HG02885 (cell line): ENCODE results near the gene WFDC1.
"Not testable (repeated sequence)": the region's sequence is repeated elsewhere in the genome, so short reads cannot be mapped to it uniquely, and the experiment has no call there.

Experiments used
- ATAC-seq: cut with Tn5 transposase; IDR thresholded peaks from one replicate; pipeline ENCODE4 v1.9.1; 2021; ENCODE audit warnings: mild to moderate bottlenecking; ENCODE audit not compliant: unreplicated experiment, poor library complexity

The WFDC1 gene

GRCh38 chr16:84324434-84325262, 30.0 kb downstream of the WFDC1 start:
- no peak for ATAC-seq

- ATAC-seq = no peak
Measured at GRCh38 chr16:84326545-84326944, 31.9 kb downstream of the WFDC1 start.

- no peak for ATAC-seq
Measured at GRCh38 chr16:84327926-84328505, 33.3 kb downstream of the WFDC1 start.

GRCh38 chr16:84329016-84329415, 34.3 kb downstream of the WFDC1 start:
- no peak for ATAC-seq

GRCh38 chr16:84329843-84330684, 35.4 kb downstream of the WFDC1 start:
- no peak for ATAC-seq

GRCh38 chr16:84330685-84331050, 36.0 kb downstream of the WFDC1 start:
- ATAC-seq = no peak

GRCh38 chr16:84331998-84332780, 37.5 kb downstream of the WFDC1 start:
- no peak for ATAC-seq

GRCh38 chr16:84332975-84333684, 38.5 kb downstream of the WFDC1 start:
- ATAC-seq = no peak

GRCh38 chr16:84334058-84334457, 39.4 kb downstream of the WFDC1 start:
- no peak for ATAC-seq

GRCh38 chr16:84334482-84334881, 39.8 kb downstream of the WFDC1 start:
- no peak for ATAC-seq

GRCh38 chr16:84337236-84337635, 42.6 kb downstream of the WFDC1 start:
- ATAC-seq = not testable (repeated sequence)

GRCh38 chr16:84339311-84339710, 44.6 kb downstream of the WFDC1 start:
- ATAC-seq = no peak

- no peak for ATAC-seq
Measured at GRCh38 chr16:84339766-84340165, 45.1 kb downstream of the WFDC1 start.

GRCh38 chr16:84340325-84341040, 45.8 kb downstream of the WFDC1 start:
- no peak for ATAC-seq

GRCh38 chr16:84341528-84342295, 47.0 kb downstream of the WFDC1 start:
- ATAC-seq = no peak

- not testable (repeated sequence) for ATAC-seq
Measured at GRCh38 chr16:84343800-84344199, 49.1 kb downstream of the WFDC1 start.

- ATAC-seq = no peak
Measured at GRCh38 chr16:84344781-84345180, 50.1 kb downstream of the WFDC1 start.

- ATAC-seq = no peak
Measured at GRCh38 chr16:84347161-84347560, 52.5 kb downstream of the WFDC1 start.
